ENCODE results near the gene SLC5A7. TPM values are rescaled to one million over a fixed set of nuclear protein-coding genes. Genes with fewer than 3 reads are reported as not detected.

The SLC5A7 gene
- polyA plus RNA-seq, 3 donors: not detected

DNA sequence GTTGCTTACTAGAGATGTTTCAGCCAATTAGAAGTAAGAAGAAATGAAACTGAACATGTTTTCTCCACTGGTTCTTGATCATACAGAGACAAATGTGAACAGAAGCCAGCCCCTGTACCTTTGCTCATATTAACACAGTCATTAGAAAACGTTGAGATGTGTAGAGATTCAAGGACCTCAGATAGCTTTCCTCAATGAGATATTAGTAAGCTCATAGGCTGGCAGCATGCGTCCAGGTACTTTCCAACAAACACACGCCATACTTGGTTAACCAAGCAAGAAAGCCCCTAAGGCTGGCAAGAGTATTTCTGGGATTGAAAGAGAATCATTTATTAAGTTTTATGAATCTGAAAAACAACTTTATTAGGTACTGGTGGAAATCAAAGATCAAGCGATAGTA lies 37.5 kb downstream of the SLC5A7 start:
- peaks cover 0 to 5% (median 0%) of the 10 kb centered on the region in 3 donors for H3K27me3 Mint-ChIP-seq (ENCODE audit: low read depth in 3 of 3)
- no peaks in the 10 kb centered on the region for H3K79me2 ChIP-seq (ENCODE audit: insufficient read depth, low read length)
- H3K36me3 Mint-ChIP-seq: no peaks in the 10 kb centered on the region
- no peaks in the 10 kb centered on the region for H4K20me1 ChIP-seq (ENCODE audit: insufficient read depth, low read length)
- H3K4me3 ChIP-seq (replicated peaks in 1 of 3; ENCODE audit: low read depth in 2 of 3, low read length in 3 of 3): no peak overlapping the region
- no peak overlapping the region for H3K27ac Mint-ChIP-seq
- H3K9me3 ChIP-seq (replicated peaks in 1 of 2; ENCODE audit: control insufficient read depth in 1 of 2, insufficient read depth in 1 of 2, low read length in 2 of 2): no peaks in the 10 kb centered on the region
- no CpG with 5 or more reads among the region's 4 CpGs for WGBS (ENCODE audit: insufficient coverage)
- H3K4me3 Mint-ChIP-seq: no peak overlapping the region
- H3K27me3 ChIP-seq (ENCODE audit: control insufficient read depth in 2 of 2, insufficient read depth in 2 of 2, low read length in 2 of 2): no peaks in the 10 kb centered on the region
- intact Hi-C loops (cut with micrococcal nuclease): loop anchor here in 1 of 2 donors (10.0 kb wide), 1 partner anchor 249 kb away; no protein-coding TSS in a partner anchor
- H3K4me1 ChIP-seq (ENCODE audit: control insufficient read depth in 1 of 2, insufficient read depth in 2 of 2, low read length in 2 of 2): no peaks in the 10 kb centered on the region
- no peak overlapping the region for H3K27ac ChIP-seq (ENCODE audit: low read depth in 1 of 2, low read length in 2 of 2)
- TF ChIP-seq, protein P1, sequence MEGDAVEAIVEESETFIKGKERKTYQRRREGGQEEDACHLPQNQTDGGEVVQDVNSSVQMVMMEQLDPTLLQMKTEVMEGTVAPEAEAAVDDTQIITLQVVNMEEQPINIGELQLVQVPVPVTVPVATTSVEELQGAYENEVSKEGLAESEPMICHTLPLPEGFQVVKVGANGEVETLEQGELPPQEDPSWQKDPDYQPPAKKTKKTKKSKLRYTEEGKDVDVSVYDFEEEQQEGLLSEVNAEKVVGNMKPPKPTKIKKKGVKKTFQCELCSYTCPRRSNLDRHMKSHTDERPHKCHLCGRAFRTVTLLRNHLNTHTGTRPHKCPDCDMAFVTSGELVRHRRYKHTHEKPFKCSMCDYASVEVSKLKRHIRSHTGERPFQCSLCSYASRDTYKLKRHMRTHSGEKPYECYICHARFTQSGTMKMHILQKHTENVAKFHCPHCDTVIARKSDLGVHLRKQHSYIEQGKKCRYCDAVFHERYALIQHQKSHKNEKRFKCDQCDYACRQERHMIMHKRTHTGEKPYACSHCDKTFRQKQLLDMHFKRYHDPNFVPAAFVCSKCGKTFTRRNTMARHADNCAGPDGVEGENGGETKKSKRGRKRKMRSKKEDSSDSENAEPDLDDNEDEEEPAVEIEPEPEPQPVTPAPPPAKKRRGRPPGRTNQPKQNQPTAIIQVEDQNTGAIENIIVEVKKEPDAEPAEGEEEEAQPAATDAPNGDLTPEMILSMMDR (IDR thresholded peaks at IDR 0.05): no peak
- no peak overlapping the region for H2AFZ ChIP-seq (ENCODE audit: insufficient read depth, low read depth, low read length, poor library complexity, severe bottlenecking)
- DNase-seq: no peak
- no peaks in the 10 kb centered on the region for H3K36me3 ChIP-seq (replicated peaks in 1 of 2; ENCODE audit: control insufficient read depth in 1 of 2, insufficient read depth in 2 of 2, low read length in 2 of 2)
- no peaks in the 10 kb centered on the region for H3K4me1 Mint-ChIP-seq
- H3K9me3 Mint-ChIP-seq: no peaks in the 10 kb centered on the region
- no peak overlapping the region for H3K9ac ChIP-seq (ENCODE audit: insufficient read depth, low read length, poor library complexity, severe bottlenecking)
- H3K4me2 ChIP-seq (replicated peaks; ENCODE audit: extremely low read depth, low read length, poor library complexity, severe bottlenecking): no peak overlapping the region

DNA sequence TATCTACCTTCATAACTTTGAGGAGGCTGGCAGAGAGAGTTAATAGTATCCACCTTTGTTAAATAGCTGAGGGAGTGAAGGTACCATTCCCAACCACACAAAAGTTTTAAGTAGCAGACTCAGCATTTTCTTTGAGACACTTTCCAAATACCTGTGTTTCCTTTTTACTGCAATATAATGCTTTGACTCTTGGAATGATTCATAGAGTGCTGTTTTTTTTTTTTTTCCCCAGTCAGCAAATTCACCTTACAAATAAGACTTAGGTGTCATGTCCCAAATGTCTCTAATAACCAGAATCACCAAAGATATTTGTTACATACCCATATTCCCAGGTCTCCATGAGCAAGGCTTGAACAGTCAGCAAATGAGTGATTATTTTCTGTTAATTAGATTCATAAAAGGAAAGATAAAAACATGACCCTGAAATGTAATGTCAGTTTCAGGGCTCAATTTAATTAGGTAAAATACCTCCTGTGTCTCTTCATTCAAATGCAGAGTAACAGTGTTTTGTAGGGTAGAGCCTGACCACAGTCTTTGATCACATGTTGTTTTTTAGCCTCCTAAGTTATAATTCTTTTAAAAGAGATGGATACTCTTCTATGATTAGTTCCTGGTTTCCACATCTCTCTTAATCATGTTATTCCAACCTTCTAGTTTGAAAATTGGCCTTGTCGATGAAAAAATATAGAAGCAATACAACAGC lies 39.9 kb downstream of the SLC5A7 start:
- Mint-ChIP-seq H3K36me3 (no peaks in the 10 kb centered on the region), H3K9me3 (peaks cover 0 to 4% (median 0%) of the 10 kb centered on the region in 7 donors), H3K27me3 (ENCODE audit: low read depth in 3 of 3) (peaks cover 0 to 1% (median 1%) of the 10 kb centered on the region in 3 donors), H3K4me1 (no peaks in the 10 kb centered on the region), H3K27ac (no peak overlapping the region), H3K4me3 (no peak overlapping the region)
- no peaks in the 10 kb centered on the region for H3K79me2 ChIP-seq (ENCODE audit: insufficient read depth, low read length)
- no peak overlapping the region for H3K9ac ChIP-seq (ENCODE audit: insufficient read depth, low read length, poor library complexity, severe bottlenecking)
- no peak for DNase-seq
- H3K4me3 ChIP-seq (replicated peaks in 1 of 3; ENCODE audit: low read depth in 2 of 3, low read length in 3 of 3): no peak overlapping the region
- TF ChIP-seq, protein P1 (IDR thresholded peaks at IDR 0.05): no peak
- no peaks in the 10 kb centered on the region for H3K27me3 ChIP-seq (ENCODE audit: control insufficient read depth in 2 of 2, insufficient read depth in 2 of 2, low read length in 2 of 2)
- H3K36me3 ChIP-seq (replicated peaks in 1 of 2; ENCODE audit: control insufficient read depth in 1 of 2, insufficient read depth in 2 of 2, low read length in 2 of 2): no peaks in the 10 kb centered on the region
- no peaks in the 10 kb centered on the region for H3K4me1 ChIP-seq (ENCODE audit: control insufficient read depth in 1 of 2, insufficient read depth in 2 of 2, low read length in 2 of 2)
- no peak overlapping the region for H2AFZ ChIP-seq (ENCODE audit: insufficient read depth, low read depth, low read length, poor library complexity, severe bottlenecking)
- H4K20me1 ChIP-seq (ENCODE audit: insufficient read depth, low read length): no peaks in the 10 kb centered on the region
- intact Hi-C loops (cut with micrococcal nuclease): loop anchor here in 1 of 2 donors (10.0 kb wide), 1 partner anchor 251 kb away; no protein-coding TSS in a partner anchor
- H3K4me2 ChIP-seq (replicated peaks; ENCODE audit: extremely low read depth, low read length, poor library complexity, severe bottlenecking): no peak overlapping the region
- peaks cover 0 to 4% of the 10 kb centered on the region in 2 donors for H3K9me3 ChIP-seq (replicated peaks in 1 of 2; ENCODE audit: control insufficient read depth in 1 of 2, insufficient read depth in 1 of 2, low read length in 2 of 2)
- no peak overlapping the region for H3K27ac ChIP-seq (ENCODE audit: low read depth in 1 of 2, low read length in 2 of 2)
- WGBS (ENCODE audit: insufficient coverage): no CpG with 5 or more reads among the region's 1 CpG
